Fibroblast of lung (primary cell): ENCODE measurements around the gene LUZP2.

Experiments used
- EZH2 ChIP-seq: IDR thresholded peaks from 2 replicates; pipeline ENCODE4 v1.5.1; 2012; ENCODE audit warnings: low read length, control low read depth, mild to moderate bottlenecking; ENCODE audit errors: missing control alignments
- TF ChIP-seq, protein P1 (sequence below), 2 donors: IDR thresholded peaks in 1 of 2; conservative IDR thresholded peaks in 1 of 2; 1 replicate in 1 of 2; 2 replicates in 1 of 2; pipeline ENCODE4 v1.5.1; 2011 to 2012; ENCODE audit warnings: low read length in 2 of 2, control low read depth in 1 of 2, inconsistent platforms in 1 of 2, low read depth in 1 of 2, mild to moderate bottlenecking in 1 of 2

DNA sequence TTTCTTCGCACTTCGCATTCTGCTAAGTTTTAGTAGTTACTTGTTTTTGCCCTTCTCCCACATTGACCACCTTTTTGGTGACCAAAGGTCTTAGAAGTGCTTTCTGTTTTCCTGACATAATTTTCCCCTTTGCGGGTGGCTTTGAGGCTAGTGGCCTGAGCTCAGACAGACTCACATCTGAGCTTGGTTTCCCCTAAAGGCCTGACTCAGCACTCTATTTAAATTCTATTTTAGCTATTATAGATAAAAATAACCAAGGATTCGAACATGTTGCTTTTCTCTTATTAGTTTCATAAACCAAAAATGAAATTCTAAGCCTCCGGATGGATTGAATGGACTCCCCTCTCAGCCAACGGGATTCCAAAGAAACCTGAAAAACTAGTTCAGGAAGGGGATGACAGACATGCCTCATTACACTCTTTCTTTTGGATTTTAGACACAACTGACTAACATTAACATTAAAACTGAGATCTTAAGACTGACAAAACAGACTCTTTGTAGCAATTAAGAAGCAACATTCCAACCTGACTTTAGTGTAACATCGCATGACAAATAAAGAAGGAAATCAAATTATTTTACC, 258.5 kb downstream of the LUZP2 start:
- TF ChIP-seq, protein P1, sequence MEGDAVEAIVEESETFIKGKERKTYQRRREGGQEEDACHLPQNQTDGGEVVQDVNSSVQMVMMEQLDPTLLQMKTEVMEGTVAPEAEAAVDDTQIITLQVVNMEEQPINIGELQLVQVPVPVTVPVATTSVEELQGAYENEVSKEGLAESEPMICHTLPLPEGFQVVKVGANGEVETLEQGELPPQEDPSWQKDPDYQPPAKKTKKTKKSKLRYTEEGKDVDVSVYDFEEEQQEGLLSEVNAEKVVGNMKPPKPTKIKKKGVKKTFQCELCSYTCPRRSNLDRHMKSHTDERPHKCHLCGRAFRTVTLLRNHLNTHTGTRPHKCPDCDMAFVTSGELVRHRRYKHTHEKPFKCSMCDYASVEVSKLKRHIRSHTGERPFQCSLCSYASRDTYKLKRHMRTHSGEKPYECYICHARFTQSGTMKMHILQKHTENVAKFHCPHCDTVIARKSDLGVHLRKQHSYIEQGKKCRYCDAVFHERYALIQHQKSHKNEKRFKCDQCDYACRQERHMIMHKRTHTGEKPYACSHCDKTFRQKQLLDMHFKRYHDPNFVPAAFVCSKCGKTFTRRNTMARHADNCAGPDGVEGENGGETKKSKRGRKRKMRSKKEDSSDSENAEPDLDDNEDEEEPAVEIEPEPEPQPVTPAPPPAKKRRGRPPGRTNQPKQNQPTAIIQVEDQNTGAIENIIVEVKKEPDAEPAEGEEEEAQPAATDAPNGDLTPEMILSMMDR (conservative IDR thresholded peaks at IDR 0.05 in 1 of 2, IDR thresholded peaks at IDR 0.05 in 1 of 2; ENCODE audit: low read depth in 1 of 2, low read length in 2 of 2) = no peak
- TF ChIP-seq EZH2 = no peak
